ENCODE data around the gene PRSS23. TPM values are rescaled to one million over a fixed set of nuclear protein-coding genes. Genes with fewer than 3 reads are reported as not detected.

Gene PRSS23
- total RNA-seq, 4 donors from 2014 or later = 11.9 to 36.3 (median 29.0) TPM

GRCh38 chr11:86795511-86795910 is 4.8 kb upstream of the PRSS23 start:
- peaks cover 0 to 7% (median under 1%) of the 10 kb centered on the region in 4 donors for H3K4me1 ChIP-seq
- 94 to 98% methylated on average over 2 of the region's 2 CpGs for WGBS, 2 donors
- no peak for DNase-seq (ENCODE audit: low spot score in 2 of 2)
- no peaks in the 10 kb centered on the region for H3K36me3 ChIP-seq
- H3K27me3 ChIP-seq = no peaks in the 10 kb centered on the region
- no peak for TF ChIP-seq CTCF (IDR thresholded peaks at IDR 0.05)
- TF ChIP-seq POLR2A (IDR thresholded peaks at IDR 0.05) = no peak
- H3K4me3 ChIP-seq = no peak overlapping the region
- no peak overlapping the region for H3K27ac ChIP-seq
- H3K9me3 ChIP-seq = no peaks in the 10 kb centered on the region

- TF ChIP-seq EP300 (IDR thresholded peaks at IDR 0.05) (no peak), CTCF (IDR thresholded peaks at IDR 0.05) (no peak), POLR2A (IDR thresholded peaks at IDR 0.05) (no peak)
- Histone ChIP-seq H3K36me3 (no peaks in the 10 kb centered on the region), H3K9me3 (no peaks in the 10 kb centered on the region), H3K4me3 (no peak overlapping the region), H3K27me3 (no peaks in the 10 kb centered on the region), H3K4me1 (peaks cover 0 to 11% (median 2%) of the 10 kb centered on the region in 4 donors), H3K27ac (no peak overlapping the region)
- 60 to 71% methylated on average over 3 of the region's 3 CpGs for WGBS, 2 donors
- DNase-seq (ENCODE audit: low spot score in 2 of 2) = no peak
Observed at GRCh38 chr11:86795949-86796348, 4.4 kb upstream of the PRSS23 start.

- Histone ChIP-seq H3K9me3 (no peaks in the 10 kb centered on the region), H3K36me3 (no peaks in the 10 kb centered on the region), H3K27ac (no peak overlapping the region), H3K4me3 (no peak overlapping the region), H3K27me3 (no peaks in the 10 kb centered on the region), H3K4me1 (peaks cover 0 to 18% (median 3%) of the 10 kb centered on the region in 4 donors)
- 62% methylated on average over 9 of the region's 9 CpGs for WGBS, 2 donors
- DNase-seq (ENCODE audit: low spot score in 2 of 2) = no peak
- TF ChIP-seq POLR2A (IDR thresholded peaks at IDR 0.05) = no peak
- TF ChIP-seq CTCF (IDR thresholded peaks at IDR 0.05) = no peak
- TF ChIP-seq EP300 (IDR thresholded peaks at IDR 0.05) = no peak
Observed at GRCh38 chr11:86797133-86797532, 3.2 kb upstream of the PRSS23 start.

- 82 to 83% methylated on average over 5 of the region's 5 CpGs for WGBS, 2 donors
- Histone ChIP-seq H3K36me3 (no peaks in the 10 kb centered on the region), H3K4me1 (peaks cover 0 to 35% (median 6%) of the 10 kb centered on the region in 4 donors), H3K4me3 (no peak overlapping the region), H3K27ac (peak overlapping the region in 1 of 4 donors; percentile 83), H3K9me3 (no peaks in the 10 kb centered on the region), H3K27me3 (no peaks in the 10 kb centered on the region)
- DNase-seq (ENCODE audit: low spot score in 2 of 2) = no peak
- TF ChIP-seq EP300 (IDR thresholded peaks at IDR 0.05) (no peak), POLR2A (IDR thresholded peaks at IDR 0.05) (no peak), CTCF (IDR thresholded peaks at IDR 0.05) (no peak)
Observed at GRCh38 chr11:86798988-86799387, 1.4 kb upstream of the PRSS23 start.

- DNase-seq (ENCODE audit: low spot score in 2 of 2) = no peak
Observed at GRCh38 chr11:86799680-86800075, 664 bp upstream of the PRSS23 start.

More at GRCh38 chr11:86799680-86800075, 664 bp upstream of the PRSS23 start:
- Histone ChIP-seq H3K27me3 (no peaks in the 10 kb centered on the region), H3K36me3 (no peaks in the 10 kb centered on the region), H3K9me3 (no peaks in the 10 kb centered on the region), H3K4me1 (peaks cover 0 to 39% (median 8%) of the 10 kb centered on the region in 4 donors), H3K4me3 (peak overlapping the region; percentile 47 to 76 (median 61)), H3K27ac (peak overlapping the region; percentile 47 to 83 (median 76))
- TF ChIP-seq CTCF (IDR thresholded peaks at IDR 0.05) (peak in 1 of 5 experiments; percentile 18), EP300 (IDR thresholded peaks at IDR 0.05) (no peak)
- WGBS, 2 donors = 49 to 51% methylated on average over 9 to 13 of the region's 13 CpGs

Data from tibial nerve (tissue), 4 donors.